ENCODE data around the gene KRT32.

GRCh38 chr17:41480581-41480980 lies 13.4 kb upstream of the KRT32 start:
- no peak for TF ChIP-seq CTCF (IDR thresholded peaks at IDR 0.05)
- TF ChIP-seq POLR2A (IDR thresholded peaks at IDR 0.05) = no peak
- no peak for TF ChIP-seq POLR2AphosphoS5 (IDR thresholded peaks at IDR 0.05)
